NT2/D1 (cell line): Measurements from ENCODE around the gene DSCAM.

Experiments used
- SUZ12 ChIP-seq: IDR thresholded peaks from 2 replicates; pipeline ENCODE4 v1.6.1; 2011; ENCODE audit not compliant: insufficient read length, insufficient read depth; ENCODE audit errors: extremely low read depth
- YY1 ChIP-seq: IDR thresholded peaks from 2 replicates; pipeline ENCODE4 v1.6.1; 2011; ENCODE audit not compliant: insufficient read length, insufficient read depth
- ZNF274 ChIP-seq: IDR thresholded peaks from 2 replicates; pipeline ENCODE4 v1.6.1; 2011; ENCODE audit warnings: mild to moderate bottlenecking, low read depth, low read length

GRCh38 chr21:40331172-40331571 lies 515.8 kb downstream of the DSCAM start:
- TF ChIP-seq YY1 (no peak), SUZ12 (no peak), ZNF274 (no peak)
